Measurements from ENCODE around the gene PSMC5. TPM values are rescaled to one million over a fixed set of nuclear protein-coding genes. Genes with fewer than 3 reads are reported as not detected.

The PSMC5 gene
- total RNA-seq, 6 donors from 2014 or later, result 55.2 to 118 (median 88.1) TPM

GRCh38 chr17:63823659-63824331 is 3.4 kb upstream of the PSMC5 start:
- Histone ChIP-seq H3K9me3 (no peaks in the 10 kb centered on the region), H3K4me1 (peaks cover 19 to 26% (median 23%) of the 10 kb centered on the region in 4 donors), H3K27ac (no peak overlapping the region), H3K4me3 (no peak overlapping the region), H3K27me3 (no peaks in the 10 kb centered on the region), H3K36me3 (peaks cover 27 to 71% (median 63%) of the 10 kb centered on the region in 4 donors)
- DNase-seq, result no peak
- TF ChIP-seq POLR2A (IDR thresholded peaks at IDR 0.05), result no peak
- no peak for TF ChIP-seq EP300 (IDR thresholded peaks at IDR 0.05)
- TF ChIP-seq, protein P1, sequence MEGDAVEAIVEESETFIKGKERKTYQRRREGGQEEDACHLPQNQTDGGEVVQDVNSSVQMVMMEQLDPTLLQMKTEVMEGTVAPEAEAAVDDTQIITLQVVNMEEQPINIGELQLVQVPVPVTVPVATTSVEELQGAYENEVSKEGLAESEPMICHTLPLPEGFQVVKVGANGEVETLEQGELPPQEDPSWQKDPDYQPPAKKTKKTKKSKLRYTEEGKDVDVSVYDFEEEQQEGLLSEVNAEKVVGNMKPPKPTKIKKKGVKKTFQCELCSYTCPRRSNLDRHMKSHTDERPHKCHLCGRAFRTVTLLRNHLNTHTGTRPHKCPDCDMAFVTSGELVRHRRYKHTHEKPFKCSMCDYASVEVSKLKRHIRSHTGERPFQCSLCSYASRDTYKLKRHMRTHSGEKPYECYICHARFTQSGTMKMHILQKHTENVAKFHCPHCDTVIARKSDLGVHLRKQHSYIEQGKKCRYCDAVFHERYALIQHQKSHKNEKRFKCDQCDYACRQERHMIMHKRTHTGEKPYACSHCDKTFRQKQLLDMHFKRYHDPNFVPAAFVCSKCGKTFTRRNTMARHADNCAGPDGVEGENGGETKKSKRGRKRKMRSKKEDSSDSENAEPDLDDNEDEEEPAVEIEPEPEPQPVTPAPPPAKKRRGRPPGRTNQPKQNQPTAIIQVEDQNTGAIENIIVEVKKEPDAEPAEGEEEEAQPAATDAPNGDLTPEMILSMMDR (IDR thresholded peaks at IDR 0.05), result no peak
- TF ChIP-seq POLR2AphosphoS5 (IDR thresholded peaks at IDR 0.05), result no peak
- 93 to 96% methylated on average over 13 of the region's 13 CpGs for WGBS, 2 donors
- ATAC-seq (ENCODE audit: low FRiP score in 2 of 2), result no peak

DNA sequence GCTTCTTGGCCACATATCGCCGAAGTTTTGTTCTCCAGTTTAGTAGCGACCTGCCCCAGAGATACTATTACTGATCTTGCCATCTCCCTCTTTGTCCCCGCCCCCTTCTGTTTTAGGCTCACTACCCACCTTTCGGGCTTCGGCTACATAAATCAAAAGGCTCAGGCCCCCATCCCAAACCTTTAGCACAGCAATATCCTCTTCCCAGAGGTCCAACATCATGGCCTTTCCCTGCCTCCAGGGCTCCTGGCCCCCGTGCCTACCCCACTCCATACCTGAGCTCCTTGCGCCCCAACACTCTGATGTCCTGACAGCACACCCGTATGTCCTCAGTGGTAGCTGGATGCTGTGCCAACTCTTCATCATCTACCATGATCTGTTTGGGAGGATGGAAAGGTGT is 2.9 kb upstream of the PSMC5 start:
- no peak for ATAC-seq (ENCODE audit: low FRiP score in 2 of 2)
- 95 to 96% methylated on average over 9 of the region's 9 CpGs for WGBS, 2 donors
- Histone ChIP-seq H3K9me3 (no peaks in the 10 kb centered on the region), H3K4me3 (no peak overlapping the region), H3K36me3 (peaks cover 26 to 71% (median 61%) of the 10 kb centered on the region in 4 donors), H3K4me1 (peaks cover 24 to 31% (median 29%) of the 10 kb centered on the region in 4 donors), H3K27me3 (no peaks in the 10 kb centered on the region), H3K27ac (no peak overlapping the region)
- DNase-seq, result no peak
- TF ChIP-seq, protein P1 (IDR thresholded peaks at IDR 0.05), result no peak
- no peak for TF ChIP-seq POLR2AphosphoS5 (IDR thresholded peaks at IDR 0.05)
- TF ChIP-seq POLR2A (IDR thresholded peaks at IDR 0.05), result no peak
- no peak for TF ChIP-seq EP300 (IDR thresholded peaks at IDR 0.05)

- Histone ChIP-seq H3K36me3 (peaks cover 37 to 71% (median 61%) of the 10 kb centered on the region in 4 donors), H3K9me3 (no peaks in the 10 kb centered on the region), H3K27ac (peak overlapping the region; percentile 89 to 95 (median 94)), H3K4me1 (peaks cover 24 to 36% (median 28%) of the 10 kb centered on the region in 4 donors), H3K4me3 (peak overlapping the region; percentile 67 to 90 (median 81)), H3K27me3 (no peaks in the 10 kb centered on the region)
- DNase-seq (peak in 1 of 2 donors; percentile 37), ATAC-seq (ENCODE audit: low FRiP score in 2 of 2) (peak in 1 of 2 donors; percentile 2)
- 0% methylated on average over 8 to 30 of the region's 31 CpGs for WGBS, 2 donors
- TF ChIP-seq POLR2A (IDR thresholded peaks at IDR 0.05) (no peak), POLR2AphosphoS5 (IDR thresholded peaks at IDR 0.05) (no peak), EP300 (IDR thresholded peaks at IDR 0.05) (no peak)
- TF ChIP-seq, protein P1 (IDR thresholded peaks at IDR 0.05), result no peak
Observed at GRCh38 chr17:63826468-63827001, 696 bp upstream of the PSMC5 start.

DNA sequence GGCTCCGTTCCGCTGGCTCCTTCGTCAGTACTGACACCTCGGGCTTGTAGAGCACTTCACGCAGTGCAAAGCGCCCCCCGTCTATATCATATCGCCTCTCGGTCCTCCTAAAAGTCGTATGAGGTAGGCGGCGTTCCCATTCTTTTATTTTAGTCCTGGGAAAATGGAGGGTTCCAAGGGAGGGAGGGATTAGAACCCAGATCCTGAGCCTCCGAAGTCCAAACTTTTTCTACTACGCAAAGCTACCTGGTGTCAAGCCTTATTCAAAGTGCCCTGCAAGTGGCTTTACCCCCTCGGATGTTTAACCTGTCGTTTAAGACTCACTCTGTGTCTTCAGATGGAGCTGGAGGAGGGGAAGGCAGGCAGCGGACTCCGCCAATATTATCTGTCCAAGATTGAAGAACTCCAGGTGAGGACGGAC is 580 bp downstream of the PSMC5 start:
- WGBS, 2 donors, result 1 to 3% methylated on average over 10 to 19 of the region's 19 CpGs
- ATAC-seq (ENCODE audit: low FRiP score in 2 of 2), result no peak

More for the DNA sequence above, 580 bp downstream of the PSMC5 start:
- H3K4me3 ChIP-seq, result peak overlapping the region; percentile 67 to 90 (median 81)
- no peak for DNase-seq
- TF ChIP-seq POLR2A (IDR thresholded peaks at IDR 0.05), result no peak
- TF ChIP-seq, protein P1 (IDR thresholded peaks at IDR 0.05), result peak in 1 of 6 experiments; percentile 5
- H3K27ac ChIP-seq, result peak overlapping the region; percentile 89 to 95 (median 94)
- no peaks in the 10 kb centered on the region for H3K27me3 ChIP-seq
- H3K36me3 ChIP-seq, result peaks cover 46 to 71% (median 62%) of the 10 kb centered on the region in 4 donors
- peaks cover 24 to 36% (median 28%) of the 10 kb centered on the region in 4 donors for H3K4me1 ChIP-seq
- no peaks in the 10 kb centered on the region for H3K9me3 ChIP-seq
